Hepatocyte (in vitro differentiated cells): Measurements from ENCODE around the gene TTLL3. TPM values are rescaled to one million over a fixed set of nuclear protein-coding genes. Genes with fewer than 3 reads are reported as not detected.
"Not testable (repeated sequence)": the region's sequence is repeated elsewhere in the genome, so short reads cannot be mapped to it uniquely, and the experiment has no call there.

Source experiments
- DNase-seq: peaks from one replicate; pipeline ENCODE4 v3.0.0-alpha.2; 2016; ENCODE audit warnings: low spot score
- H2AFZ ChIP-seq: fragments of 200-600 bp; sonication (generic); 2 replicates; pipeline ENCODE4 v1.6.0; 2016; ENCODE audit warnings: antibody characterized with exemption, mild to moderate bottlenecking
- H3K27ac ChIP-seq: fragments of 200-600 bp; sonication (generic); 2 replicates; pipeline ENCODE4 v1.5.1; 2016; ENCODE audit warnings: mild to moderate bottlenecking
- H3K27me3 ChIP-seq: fragments of 200-600 bp; sonication (generic); 2 replicates; pipeline ENCODE4 v1.6.1; 2016
- H3K36me3 ChIP-seq: fragments of 200-600 bp; sonication (generic); replicated peaks from 2 replicates; pipeline ENCODE4 v1.5.1; 2016; ENCODE audit warnings: low read depth; ENCODE audit not compliant: insufficient read depth
- H3K4me1 ChIP-seq: fragments of 200-600 bp; sonication (generic); 2 replicates; pipeline ENCODE4 v1.5.1; 2016; ENCODE audit warnings: mild to moderate bottlenecking, moderate library complexity; ENCODE audit not compliant: insufficient read depth
- H3K4me2 ChIP-seq: fragments of 200-600 bp; sonication (generic); 2 replicates; pipeline ENCODE4 v1.6.0; 2016
- H3K4me3 ChIP-seq: fragments of 200-600 bp; sonication (generic); 2 replicates; pipeline ENCODE4 v1.5.1; 2016; ENCODE audit warnings: mild to moderate bottlenecking
- H3K79me2 ChIP-seq: fragments of 200-600 bp; sonication (generic); 2 replicates; pipeline ENCODE4 v1.6.0; 2017; ENCODE audit warnings: mild to moderate bottlenecking
- H3K9me2 ChIP-seq: fragments of 200-600 bp; sonication (generic); replicated peaks from 2 replicates; pipeline ENCODE4 v1.6.0; 2017; ENCODE audit warnings: mild to moderate bottlenecking; ENCODE audit not compliant: insufficient read depth
- H3K9me3 ChIP-seq: fragments of 200-600 bp; sonication (generic); 2 replicates; pipeline ENCODE4 v1.5.1; 2016; ENCODE audit warnings: low read depth, mild to moderate bottlenecking
- H4K20me1 ChIP-seq: fragments of 200-600 bp; sonication (generic); 2 replicates; pipeline ENCODE4 v1.6.0; 2016; ENCODE audit warnings: mild to moderate bottlenecking; ENCODE audit not compliant: insufficient read depth, poor library complexity, severe bottlenecking
- EZH2 ChIP-seq: fragments of 200-600 bp; sonication (generic); IDR thresholded peaks from 2 replicates; pipeline ENCODE4 v1.6.1; 2016; ENCODE audit warnings: antibody characterized with exemption, mild to moderate bottlenecking, borderline replicate concordance
- EZH2phosphoT487 ChIP-seq: fragments of 200-600 bp; sonication (generic); IDR thresholded peaks from one replicate; pipeline ENCODE4 v1.6.1; 2018; ENCODE audit warnings: antibody characterized with exemption, mild to moderate bottlenecking, low read depth, moderate library complexity; ENCODE audit not compliant: unreplicated experiment, severe bottlenecking
- WGBS: methylation state at CpG from one replicate; pipeline ENCODE4 v1.1.6; 2016; ENCODE audit warnings: low lambda C conversion rate; ENCODE audit errors: missing lambda C conversion rate; 5-methylcytosine and 5-hydroxymethylcytosine counted together
- polyA plus RNA-seq: library from polyadenylated mRNA; unstranded; fragments of >200 nt; fragmentation: Nextera tagmentation; extraction: Ambion mirVana; gene quantifications from 2 replicates; pipeline ENCODE4 v1.2.1, GENCODE V29; 2016
- total RNA-seq: library from RNA; depleted of rRNA; stranded (reverse); fragments of >200 nt; gene quantifications from 2 replicates; pipeline ENCODE4 v1.2.3, GENCODE V29; 2014
- TF ChIP-seq, protein P1 (sequence below): fragments of 200-600 bp; sonication (generic); IDR thresholded peaks from 2 replicates; pipeline ENCODE4 v1.5.1; 2016; ENCODE audit warnings: antibody characterized with exemption, mild to moderate bottlenecking; ENCODE audit not compliant: poor library complexity

Gene TTLL3
- total and polyA plus RNA-seq, 2 experiments from 2014 or later = 21.5 to 27.4 TPM

DNA sequence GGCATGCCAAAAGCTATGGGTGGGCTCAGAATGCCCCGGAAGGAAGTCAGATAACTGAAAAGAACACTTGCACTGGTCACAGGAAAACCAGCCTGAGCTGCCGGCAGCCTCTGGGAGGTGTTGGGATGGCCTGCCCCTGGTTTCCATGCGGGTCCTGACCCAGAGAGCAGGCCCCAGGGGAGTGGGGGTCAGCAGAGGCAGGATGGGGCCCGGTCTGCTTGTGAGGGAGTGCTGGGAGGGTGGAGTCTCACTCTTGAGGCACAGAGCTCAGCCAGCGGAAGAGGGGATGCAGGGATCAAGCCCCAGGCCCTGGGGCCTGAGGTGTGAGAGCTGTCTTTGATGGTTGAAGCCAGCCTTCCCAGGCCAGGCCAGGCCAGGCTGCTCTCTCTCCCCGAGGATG is 36.2 kb downstream of the TTLL3 start:
- no peaks in the 10 kb centered on the region for H3K9me2 ChIP-seq
- H3K27ac ChIP-seq = no peak overlapping the region
- peaks cover 9% of the 10 kb centered on the region for H3K79me2 ChIP-seq
- WGBS = 79% methylated on average over 6 of the region's 6 CpGs
- H3K9me3 ChIP-seq = no peaks in the 10 kb centered on the region
- H3K4me1 ChIP-seq = peaks cover 4% of the 10 kb centered on the region
- no peaks in the 10 kb centered on the region for H3K27me3 ChIP-seq
- no peak overlapping the region for H3K4me2 ChIP-seq
- no peak overlapping the region for H2AFZ ChIP-seq
- no peak overlapping the region for H3K4me3 ChIP-seq
- no peak for DNase-seq
- no peaks in the 10 kb centered on the region for H3K36me3 ChIP-seq
- H4K20me1 ChIP-seq = no peaks in the 10 kb centered on the region
- no peak for TF ChIP-seq EZH2
- TF ChIP-seq, protein P1, sequence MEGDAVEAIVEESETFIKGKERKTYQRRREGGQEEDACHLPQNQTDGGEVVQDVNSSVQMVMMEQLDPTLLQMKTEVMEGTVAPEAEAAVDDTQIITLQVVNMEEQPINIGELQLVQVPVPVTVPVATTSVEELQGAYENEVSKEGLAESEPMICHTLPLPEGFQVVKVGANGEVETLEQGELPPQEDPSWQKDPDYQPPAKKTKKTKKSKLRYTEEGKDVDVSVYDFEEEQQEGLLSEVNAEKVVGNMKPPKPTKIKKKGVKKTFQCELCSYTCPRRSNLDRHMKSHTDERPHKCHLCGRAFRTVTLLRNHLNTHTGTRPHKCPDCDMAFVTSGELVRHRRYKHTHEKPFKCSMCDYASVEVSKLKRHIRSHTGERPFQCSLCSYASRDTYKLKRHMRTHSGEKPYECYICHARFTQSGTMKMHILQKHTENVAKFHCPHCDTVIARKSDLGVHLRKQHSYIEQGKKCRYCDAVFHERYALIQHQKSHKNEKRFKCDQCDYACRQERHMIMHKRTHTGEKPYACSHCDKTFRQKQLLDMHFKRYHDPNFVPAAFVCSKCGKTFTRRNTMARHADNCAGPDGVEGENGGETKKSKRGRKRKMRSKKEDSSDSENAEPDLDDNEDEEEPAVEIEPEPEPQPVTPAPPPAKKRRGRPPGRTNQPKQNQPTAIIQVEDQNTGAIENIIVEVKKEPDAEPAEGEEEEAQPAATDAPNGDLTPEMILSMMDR = no peak
- no peak for TF ChIP-seq EZH2phosphoT487

DNA sequence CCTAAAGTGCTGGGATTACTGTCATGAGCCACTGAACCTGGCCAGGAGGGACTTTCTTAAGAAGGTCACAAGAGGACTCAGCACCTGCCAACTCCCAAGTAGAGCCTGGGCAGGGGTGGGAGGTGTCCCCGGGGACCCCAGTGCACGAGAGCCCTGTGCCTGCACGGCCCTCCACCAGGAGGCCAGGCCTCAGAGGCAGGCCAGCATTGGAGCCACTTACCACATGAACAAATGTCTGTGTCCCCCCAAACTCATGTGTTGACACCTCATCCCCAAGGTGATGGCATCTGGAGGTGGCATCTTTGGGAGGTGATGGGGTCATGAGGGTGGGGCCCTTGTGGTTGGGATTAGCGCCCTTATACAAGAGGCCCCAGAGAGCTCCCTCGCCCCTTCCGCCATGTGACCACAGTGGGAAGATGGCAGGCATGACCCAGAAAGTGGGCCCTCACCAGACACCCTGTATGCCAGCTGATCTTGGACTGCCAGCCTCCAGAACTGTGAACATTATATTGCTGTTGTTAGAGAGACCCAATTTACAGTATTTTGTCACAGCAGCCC is 36.9 kb downstream of the TTLL3 start:
- H3K36me3 ChIP-seq = no peaks in the 10 kb centered on the region
- TF ChIP-seq, protein P1 = no peak
- no peak for TF ChIP-seq EZH2phosphoT487
- no peak for TF ChIP-seq EZH2
- no peak overlapping the region for H2AFZ ChIP-seq
- no peak overlapping the region for H3K27ac ChIP-seq
- no peaks in the 10 kb centered on the region for H4K20me1 ChIP-seq
- H3K4me2 ChIP-seq = no peak overlapping the region
- no peaks in the 10 kb centered on the region for H3K27me3 ChIP-seq
- H3K9me2 ChIP-seq = no peaks in the 10 kb centered on the region
- no peak for DNase-seq
- peaks cover 9% of the 10 kb centered on the region for H3K79me2 ChIP-seq
- H3K4me3 ChIP-seq = no peak overlapping the region
- no peaks in the 10 kb centered on the region for H3K9me3 ChIP-seq
- peaks cover 4% of the 10 kb centered on the region for H3K4me1 ChIP-seq
- 95% methylated on average over 6 of the region's 6 CpGs for WGBS

DNA sequence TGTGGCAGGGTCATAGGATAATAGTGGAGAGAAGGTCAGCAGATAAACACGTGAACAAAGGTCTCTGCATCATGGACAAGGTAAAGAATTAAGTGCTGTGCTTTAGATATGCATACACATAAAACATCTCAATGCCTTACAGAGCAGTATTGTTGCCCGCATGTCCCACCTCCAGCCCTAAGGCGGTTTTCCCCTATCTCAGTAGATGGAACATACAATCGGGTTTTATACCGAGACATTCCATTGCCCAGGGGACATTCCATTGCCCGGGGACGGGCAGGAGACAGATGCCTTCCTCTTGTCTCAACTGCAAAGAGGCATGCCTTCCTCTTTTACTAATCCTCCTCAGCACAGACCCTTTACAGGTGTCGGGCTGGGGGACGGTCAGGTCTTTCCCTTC is 37.8 kb downstream of the TTLL3 start:
- H3K4me3 ChIP-seq, H3K4me1 ChIP-seq, H4K20me1 ChIP-seq, H3K27ac ChIP-seq, H3K9me3 ChIP-seq, H2AFZ ChIP-seq, H3K36me3 ChIP-seq, H3K4me2 ChIP-seq, H3K27me3 ChIP-seq, H3K9me2 ChIP-seq, DNase-seq, H3K79me2 ChIP-seq: not testable (repeated sequence)
- WGBS = 46% methylated on average over 9 of the region's 9 CpGs

DNA sequence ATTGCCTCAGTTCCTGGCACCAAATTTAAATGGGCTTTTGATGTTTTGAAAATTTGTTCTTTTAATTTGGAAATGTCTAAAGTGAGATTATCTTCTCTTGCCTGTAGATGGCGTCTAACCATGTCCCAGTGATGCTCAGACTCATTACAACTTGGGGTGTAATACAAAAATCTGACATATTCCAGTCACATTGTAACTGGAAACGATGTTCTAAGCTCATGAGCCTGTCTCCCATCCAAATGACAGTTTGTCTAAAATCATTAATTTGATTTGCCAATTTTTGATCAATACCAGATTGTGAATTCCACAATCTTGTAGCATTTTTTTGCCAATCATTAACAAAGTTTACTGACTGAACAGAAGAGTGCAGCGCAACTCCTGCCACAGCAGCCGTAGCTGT is 38.8 kb downstream of the TTLL3 start:
- WGBS = 42% methylated on average over 4 of the region's 4 CpGs
- not testable (repeated sequence) for H3K9me3 ChIP-seq, H4K20me1 ChIP-seq, H3K9me2 ChIP-seq, H3K27me3 ChIP-seq, H3K36me3 ChIP-seq, H3K4me3 ChIP-seq, H3K27ac ChIP-seq, H2AFZ ChIP-seq, H3K4me2 ChIP-seq, H3K79me2 ChIP-seq, DNase-seq, H3K4me1 ChIP-seq
- TF ChIP-seq, protein P1 = peak; percentile 72

DNA sequence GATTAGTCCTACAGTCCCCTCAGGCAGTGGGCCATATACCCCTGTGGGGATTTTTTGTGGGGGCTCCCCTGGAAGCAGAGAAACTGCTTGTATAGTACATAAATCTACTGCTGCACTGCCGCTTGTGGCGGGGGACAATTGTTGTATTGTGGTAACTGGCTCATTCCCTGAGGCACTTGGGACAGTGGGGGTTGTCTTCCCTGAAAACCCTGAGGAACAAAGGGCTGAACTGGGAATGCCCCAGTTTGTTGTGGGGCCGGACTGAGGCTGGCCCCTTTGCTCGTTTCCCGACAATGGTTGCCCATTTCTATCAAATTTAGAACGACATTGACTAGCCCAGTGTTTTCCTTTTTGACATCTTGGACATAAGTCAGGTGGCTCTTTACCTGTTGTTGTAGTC is 41.3 kb downstream of the TTLL3 start:
- H2AFZ ChIP-seq, H4K20me1 ChIP-seq, H3K4me2 ChIP-seq, H3K9me3 ChIP-seq, H3K27me3 ChIP-seq, H3K4me3 ChIP-seq, H3K36me3 ChIP-seq, H3K4me1 ChIP-seq, H3K27ac ChIP-seq, H3K9me2 ChIP-seq, H3K79me2 ChIP-seq, DNase-seq: not testable (repeated sequence)
- WGBS = 81% methylated on average over 6 of the region's 6 CpGs

DNA sequence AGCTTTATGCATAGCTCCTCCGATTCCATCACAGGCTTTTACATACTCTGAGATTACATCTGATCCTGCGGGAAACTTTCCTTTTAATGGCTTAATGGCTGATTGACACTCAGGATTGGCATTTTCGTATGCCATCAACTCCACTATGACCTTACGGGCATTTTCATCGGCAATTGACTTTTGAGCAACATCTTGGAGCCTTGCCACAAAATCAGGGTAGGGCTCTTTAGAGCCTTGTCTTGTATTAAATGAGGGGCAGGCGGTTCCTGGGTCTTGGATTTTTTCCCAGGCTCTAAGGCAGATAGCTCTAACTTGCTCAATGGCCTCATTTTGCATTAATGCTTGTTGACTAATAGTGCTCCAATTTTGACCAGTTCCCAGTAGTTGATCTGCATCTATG is 41.9 kb downstream of the TTLL3 start:
- H3K9me2 ChIP-seq, H4K20me1 ChIP-seq, DNase-seq, H2AFZ ChIP-seq, H3K4me1 ChIP-seq, H3K27ac ChIP-seq, H3K36me3 ChIP-seq, H3K9me3 ChIP-seq, H3K27me3 ChIP-seq, H3K4me2 ChIP-seq, H3K4me3 ChIP-seq, H3K79me2 ChIP-seq: not testable (repeated sequence)
- WGBS = 71% methylated on average over 6 of the region's 6 CpGs
